T47D (cell line): Measurements from ENCODE around the gene CYREN.
"Not testable (repeated sequence)": the region's sequence is repeated elsewhere in the genome, so short reads cannot be mapped to it uniquely, and the experiment has no call there.

Source experiments
- DNase-seq, 2 experiments: peaks; one replicate each; pipeline versions ENCODE4 v3.0.0 to v3.0.0-alpha.2; 2011 to 2012; ENCODE audit warnings: low read depth in 1 of 2, low spot score in 1 of 2
- JUND ChIP-seq: IDR thresholded peaks from 2 replicates; pipeline ENCODE4 v1.6.1; 2012; ENCODE audit warnings: low read depth
- in situ Hi-C: cut with HindIII; loops from 2 replicates; pipeline ENCODE4 v1.10.0; 2016; ENCODE audit warnings: low sequenced_read_pairs, low pct_unique_long_range_greater_than_20kb

CYREN gene

GRCh38 chr7:135129579-135129978 is 40.9 kb downstream of the CYREN start:
- in situ Hi-C loops: no loop called here
- no peak for TF ChIP-seq JUND
- no peak for DNase-seq

DNA sequence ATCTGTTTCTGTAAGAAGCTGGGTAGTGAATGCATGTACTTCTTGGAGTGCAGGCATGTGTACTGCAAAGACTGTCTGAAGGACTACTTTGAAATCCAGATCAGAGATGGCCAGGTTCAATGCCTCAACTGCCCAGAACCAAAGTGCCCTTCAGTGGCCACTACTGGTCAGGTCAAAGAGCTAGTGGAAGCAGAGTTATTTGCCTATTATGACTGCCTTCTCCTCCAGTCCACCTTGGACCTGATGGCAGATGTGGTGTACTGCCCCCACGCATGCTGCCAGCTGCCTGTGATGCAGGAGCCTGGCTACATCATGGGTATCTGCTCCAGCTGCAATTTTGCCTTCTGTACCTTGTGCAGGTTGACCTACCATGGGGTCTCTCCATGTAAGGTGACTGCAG is 41.6 kb downstream of the CYREN start:
- TF ChIP-seq JUND: no peak
- in situ Hi-C loops: no loop called here
- no peak for DNase-seq

DNA sequence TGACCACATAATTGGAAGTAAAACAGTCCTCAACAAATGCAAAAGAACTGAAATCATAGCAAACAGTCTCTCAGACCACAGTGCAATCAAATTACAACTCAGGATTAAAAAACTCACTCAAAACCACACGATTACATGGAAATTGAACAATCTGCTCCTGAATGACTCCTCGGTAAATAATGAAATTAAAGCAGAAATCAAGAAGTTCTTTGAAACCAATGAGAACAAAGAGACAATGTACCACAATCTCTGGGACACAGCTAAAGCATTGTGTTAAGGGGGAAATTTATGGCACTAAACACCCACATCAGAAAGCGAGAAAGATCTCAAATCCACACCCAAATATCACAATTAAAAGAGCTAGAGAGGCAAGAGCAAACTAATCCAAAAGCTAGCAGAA is 45.9 kb downstream of the CYREN start:
- DNase-seq, in situ Hi-C loops: not testable (repeated sequence)

DNA sequence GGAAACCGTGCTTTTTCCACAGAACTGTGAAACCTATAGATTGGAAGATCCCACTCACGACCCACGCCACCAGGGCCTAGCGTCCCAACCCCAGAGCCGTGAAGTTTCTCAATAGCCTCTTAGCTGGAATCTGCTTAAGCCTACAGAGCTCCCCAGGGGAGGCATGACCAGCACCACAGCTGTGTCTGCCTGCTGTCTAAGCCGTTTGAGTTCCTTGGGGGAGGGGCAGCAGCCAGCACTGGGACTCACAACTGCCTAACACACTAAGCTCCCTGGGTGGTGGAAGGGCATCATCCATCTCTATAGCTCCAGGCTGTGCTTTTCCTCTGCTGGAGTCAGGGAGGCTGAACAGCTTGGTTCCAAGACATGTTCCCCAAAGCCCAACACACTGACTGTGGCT is 48.6 kb downstream of the CYREN start:
- in situ Hi-C loops: no loop called here
- TF ChIP-seq JUND: no peak

DNA sequence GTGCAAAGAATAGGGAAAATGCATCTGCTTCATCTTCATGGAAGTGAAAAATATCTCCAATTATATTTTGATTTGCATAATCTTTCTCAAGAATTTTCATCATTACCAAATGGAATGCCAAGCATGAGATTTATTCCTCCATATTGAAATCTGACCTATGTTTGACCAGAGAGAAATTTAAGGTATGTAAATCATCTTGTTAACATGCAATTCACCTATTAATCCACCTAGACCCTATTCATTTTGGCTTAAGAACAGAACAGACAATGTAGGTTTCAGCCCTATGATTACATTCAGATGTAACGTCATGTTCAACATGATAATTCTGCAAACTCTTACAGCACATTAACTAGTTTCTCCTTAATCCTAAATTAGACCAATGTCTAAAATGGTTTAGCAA is 53.4 kb downstream of the CYREN start:
- in situ Hi-C loops: no loop called here

More for the DNA sequence above, 48.6 kb downstream of the CYREN start:
- no peak for DNase-seq

More for the DNA sequence above, 53.4 kb downstream of the CYREN start:
- no peak for TF ChIP-seq JUND
- no peak for DNase-seq
